NCI-H510A (cell line): ENCODE results near the gene MYO3A.

Experiments used
- DNase-seq: peaks from one replicate; lab custom pipeline; 2025; lab: John Stamatoyannopoulos, UW

Gene MYO3A

DNA sequence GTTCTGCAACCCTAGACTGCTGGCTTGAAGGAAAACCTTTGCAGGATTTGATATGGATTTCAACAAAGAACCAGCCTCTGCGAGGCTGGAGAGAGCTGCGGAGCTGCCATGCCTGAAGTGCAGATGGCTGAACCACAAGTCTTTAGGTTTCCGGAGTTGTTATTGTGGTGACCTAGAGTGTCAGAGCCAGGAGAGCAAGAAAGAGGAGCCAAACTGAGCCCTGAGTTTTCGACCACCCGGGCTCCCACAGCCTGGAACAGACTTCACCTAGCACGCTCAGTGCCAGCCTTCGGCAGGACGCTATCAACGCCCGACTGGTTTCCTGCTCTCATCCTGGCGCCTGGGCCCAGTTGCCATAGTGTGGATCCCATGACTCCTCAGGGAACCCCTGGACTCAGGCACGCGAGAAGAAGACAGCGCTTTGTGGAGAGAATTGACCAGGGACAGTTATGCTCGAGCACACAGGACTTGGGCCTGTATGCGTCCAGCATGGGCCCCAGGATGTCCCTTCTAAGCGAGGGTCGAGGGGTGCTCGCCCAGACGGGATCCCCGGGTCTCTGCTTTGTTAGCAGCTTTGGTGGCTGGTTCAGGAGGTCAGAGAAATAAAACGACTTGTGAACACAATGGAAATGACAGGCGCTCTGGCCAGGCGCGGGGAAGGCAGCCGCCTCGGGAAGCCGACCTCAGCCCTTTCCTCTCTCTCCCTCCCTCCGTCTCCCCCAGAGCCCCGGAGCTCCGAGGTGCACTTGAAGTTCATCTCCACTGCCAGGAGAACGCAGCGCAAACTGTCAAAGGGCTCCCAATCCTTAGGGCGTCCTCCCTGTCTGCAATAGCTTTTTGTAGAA is 280.7 kb downstream of the MYO3A start:
- DNase-seq = no peak

DNA sequence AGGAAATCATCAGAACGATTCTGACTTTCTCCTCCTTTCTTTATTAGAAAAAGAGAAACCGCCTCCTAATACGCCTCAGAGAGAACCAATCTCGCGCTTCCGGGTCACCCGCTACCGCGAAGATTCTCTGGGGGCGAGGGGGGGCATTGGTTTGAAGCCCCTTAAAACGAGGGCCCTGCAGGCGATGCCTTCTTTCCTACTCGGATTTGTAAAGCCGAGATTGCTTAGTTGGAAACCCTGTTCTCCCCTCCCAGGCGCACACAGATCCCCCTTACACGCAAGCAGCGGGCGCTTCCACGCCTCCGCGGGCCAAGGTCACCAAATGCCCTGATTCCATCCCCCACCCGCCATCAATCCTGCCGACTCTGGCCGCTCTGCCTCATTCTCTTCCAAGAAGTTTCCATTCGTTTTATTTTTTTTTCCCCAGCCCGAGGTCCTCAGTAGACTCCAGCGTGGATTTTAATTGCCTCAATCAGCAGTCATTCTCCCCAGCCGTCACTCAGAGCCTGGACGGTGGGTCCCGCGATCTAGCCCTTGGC is 281.4 kb downstream of the MYO3A start:
- DNase-seq = no peak

DNA sequence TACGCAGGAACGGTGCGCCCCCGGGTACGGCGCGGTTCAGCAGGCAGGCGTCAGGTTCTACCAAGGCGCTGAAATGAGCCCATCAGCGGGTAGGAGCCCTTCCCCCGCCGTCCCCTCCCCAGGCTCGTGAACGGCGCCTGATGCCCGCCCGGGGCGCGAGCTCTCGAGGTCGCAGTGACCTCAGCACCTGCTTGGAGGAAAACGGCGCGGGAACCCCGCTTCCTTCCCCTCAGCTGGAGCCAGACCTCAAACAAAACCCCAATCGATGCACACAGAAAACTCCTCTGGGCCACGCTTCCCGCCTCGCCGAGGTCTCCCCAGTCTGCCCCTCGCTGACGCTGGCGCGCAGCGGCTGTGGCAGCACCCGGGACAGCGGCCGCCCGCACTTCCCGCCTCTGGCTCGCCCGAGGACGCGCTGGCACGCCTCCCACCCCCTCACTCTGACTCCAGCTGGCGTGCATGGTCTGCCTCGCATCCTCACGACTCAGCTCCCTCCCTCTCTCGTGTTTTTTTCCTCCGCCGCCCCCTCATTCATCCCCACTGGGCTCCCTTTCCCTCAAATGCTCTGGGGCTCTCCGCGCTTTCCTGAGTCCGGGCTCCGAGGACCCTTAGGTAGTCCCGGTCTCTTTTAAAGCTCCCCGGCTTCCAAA is 282.0 kb downstream of the MYO3A start:
- DNase-seq = no peak

DNA sequence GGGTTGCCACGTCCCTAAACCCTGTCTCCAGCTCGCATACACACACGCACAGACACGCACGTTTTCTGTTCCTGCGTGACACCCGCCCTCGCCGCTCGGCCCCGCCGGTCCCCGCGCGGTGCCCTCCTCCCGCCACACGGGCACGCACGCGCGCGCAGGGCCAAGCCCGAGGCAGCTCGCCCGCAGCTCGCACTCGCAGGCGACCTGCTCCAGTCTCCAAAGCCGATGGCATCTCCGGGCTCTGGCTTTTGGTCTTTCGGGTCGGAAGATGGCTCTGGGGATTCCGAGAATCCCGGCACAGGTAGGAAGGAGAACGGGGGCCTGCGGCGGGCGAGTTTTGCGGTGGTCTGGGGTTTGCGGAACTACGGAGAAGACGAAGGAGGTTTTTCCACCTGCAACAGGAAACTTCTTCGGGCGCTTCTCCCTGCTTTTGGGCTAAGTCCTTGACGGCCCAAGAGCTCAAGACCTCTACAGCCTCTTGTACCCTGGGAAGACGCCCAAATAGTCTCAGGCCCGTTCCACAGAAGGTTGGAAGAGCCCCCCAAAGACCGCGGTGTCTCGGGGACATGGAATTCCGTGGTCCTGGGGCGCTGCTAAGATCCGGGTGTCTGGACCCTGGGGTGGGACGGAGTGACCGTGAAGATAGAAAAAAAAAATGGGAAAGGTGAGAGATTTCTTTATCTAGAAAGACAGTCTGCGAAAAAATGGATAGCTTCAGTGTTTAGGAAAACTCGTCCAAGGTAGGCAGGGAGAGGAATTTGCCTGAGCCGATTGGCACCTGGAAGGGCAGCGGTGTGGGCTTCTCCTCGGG is 282.8 kb downstream of the MYO3A start, which contains the start of gene GAD2:
Gene GAD2, plus strand, starts transcription at position 190 of the 811 bp plus-strand sequence. Its CDS starts 36 bp downstream, at position 226.
- no peak for DNase-seq

DNA sequence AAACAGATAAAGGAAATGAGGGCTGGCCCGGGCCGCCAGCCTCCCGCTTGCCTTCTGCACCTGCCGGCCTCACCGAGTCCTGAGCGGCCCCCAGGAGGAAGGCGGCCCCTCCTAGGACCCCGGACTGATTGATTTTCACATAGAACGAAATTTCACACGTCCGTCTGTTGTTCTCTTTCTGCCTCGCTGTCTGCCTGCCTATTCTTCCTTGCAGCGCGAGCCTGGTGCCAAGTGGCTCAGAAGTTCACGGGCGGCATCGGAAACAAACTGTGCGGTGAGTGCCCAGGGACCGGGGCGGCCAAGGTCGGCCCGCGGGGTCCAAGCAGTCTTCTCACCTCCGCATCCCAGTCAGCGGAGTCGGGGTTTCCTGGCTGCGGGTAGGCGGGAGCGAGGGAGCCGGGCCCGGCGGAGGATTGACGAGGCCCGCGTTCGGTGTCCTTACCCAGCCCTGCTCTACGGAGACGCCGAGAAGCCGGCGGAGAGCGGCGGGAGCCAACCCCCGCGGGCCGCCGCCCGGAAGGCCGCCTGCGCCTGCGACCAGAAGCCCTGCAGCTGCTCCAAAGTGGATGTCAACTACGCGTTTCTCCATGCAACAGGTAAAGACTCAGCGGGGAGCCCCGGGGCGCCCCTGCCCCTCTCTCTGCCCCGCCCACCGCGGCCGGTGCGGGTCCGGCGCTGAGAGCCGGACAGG is 283.5 kb downstream of the MYO3A start:
- no peak for DNase-seq

DNA sequence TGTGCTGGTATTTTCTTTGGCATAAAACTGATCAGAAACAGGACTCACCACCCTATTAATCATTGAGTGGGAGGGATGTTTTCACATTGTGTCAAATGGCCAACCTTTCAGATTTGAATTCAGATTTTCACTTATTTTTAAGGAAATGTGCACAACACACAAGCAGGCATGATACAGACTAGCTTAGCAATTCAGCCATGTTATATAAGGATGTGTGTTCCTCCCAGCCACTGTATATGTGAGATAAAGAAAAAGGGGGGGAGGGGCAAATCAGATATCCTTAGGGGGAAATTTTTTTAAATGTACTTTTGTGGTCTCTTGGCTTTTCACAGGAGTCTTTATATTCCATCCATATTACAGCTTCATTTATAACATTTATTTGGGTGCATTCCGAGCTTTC is 285.6 kb downstream of the MYO3A start:
- DNase-seq = no peak

DNA sequence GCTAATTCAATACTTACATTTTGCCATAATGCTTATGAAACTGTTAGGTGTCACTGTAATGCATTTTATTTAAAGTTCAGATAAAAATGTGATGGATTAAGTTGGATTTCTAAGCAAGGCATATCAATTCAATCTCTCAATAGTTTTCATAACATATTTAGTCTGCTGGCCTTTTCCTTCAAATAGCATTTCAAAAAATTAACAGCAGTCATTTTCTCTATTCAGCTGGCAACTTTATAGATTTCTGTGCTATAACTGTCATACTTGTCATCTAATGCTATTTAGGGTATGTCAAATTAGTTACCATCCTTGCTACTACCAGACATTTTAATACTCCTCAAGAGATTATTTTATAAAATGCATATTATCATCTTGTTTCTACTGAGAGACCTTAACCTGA is 286.9 kb downstream of the MYO3A start:
- no peak for DNase-seq

DNA sequence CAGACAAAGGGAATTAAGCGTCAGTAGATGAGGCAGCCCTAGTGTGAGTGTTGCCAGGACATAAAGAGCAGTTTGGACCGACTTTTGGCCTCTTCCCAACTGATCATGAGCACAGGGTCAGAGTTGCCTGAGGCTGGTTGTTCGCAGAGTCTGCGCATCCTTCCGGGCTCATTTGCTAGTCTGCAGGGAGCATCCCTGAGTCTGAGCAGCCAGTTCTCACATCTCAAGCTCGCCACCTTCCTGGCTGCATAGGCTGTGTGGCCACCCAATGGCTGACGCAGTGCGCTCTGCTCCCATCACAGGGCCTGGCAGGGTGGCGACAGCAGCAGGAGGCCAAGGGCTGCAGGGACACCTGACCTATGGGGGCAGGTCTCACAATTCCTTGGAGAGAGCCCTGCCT is 287.5 kb downstream of the MYO3A start:
- DNase-seq = no peak

DNA sequence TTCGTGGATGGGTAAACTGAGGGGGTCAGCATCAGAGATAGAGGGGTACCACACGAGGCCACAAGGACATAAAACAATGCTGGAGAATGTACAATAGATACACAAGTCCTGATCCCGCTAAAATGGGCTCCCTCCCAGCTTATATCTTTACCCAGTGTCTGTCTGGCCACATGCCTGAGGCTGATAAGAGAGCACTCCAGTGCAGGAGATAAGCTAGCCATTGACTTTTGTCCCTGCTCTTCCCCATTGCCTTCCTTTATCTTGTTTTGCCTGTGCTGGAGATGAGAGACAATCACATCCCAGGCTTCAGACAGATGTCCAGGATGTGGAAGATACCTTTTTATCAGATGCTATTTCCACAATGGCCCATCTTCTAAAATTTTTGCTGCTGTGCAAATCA is 288.5 kb downstream of the MYO3A start:
- no peak for DNase-seq

DNA sequence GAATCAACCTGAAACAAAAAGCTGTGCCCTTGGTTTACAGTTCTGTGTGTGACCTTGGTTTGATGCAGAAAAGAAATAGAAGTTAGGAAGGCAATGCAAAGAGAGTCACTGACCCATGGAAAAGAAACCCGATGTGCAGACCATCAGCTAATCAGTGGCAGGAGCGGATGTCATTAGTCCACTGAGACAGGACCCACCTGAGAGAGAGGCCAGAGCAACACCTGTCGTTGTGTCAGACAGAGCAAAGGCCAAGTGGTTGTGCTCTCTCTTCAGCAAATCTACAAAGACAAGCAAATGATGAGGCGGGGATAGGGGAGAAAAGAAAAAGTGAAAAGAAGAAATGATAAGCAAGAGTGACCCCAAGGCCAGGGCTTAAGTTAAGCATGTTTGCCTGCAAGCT is 291.3 kb downstream of the MYO3A start:
- DNase-seq = no peak

DNA sequence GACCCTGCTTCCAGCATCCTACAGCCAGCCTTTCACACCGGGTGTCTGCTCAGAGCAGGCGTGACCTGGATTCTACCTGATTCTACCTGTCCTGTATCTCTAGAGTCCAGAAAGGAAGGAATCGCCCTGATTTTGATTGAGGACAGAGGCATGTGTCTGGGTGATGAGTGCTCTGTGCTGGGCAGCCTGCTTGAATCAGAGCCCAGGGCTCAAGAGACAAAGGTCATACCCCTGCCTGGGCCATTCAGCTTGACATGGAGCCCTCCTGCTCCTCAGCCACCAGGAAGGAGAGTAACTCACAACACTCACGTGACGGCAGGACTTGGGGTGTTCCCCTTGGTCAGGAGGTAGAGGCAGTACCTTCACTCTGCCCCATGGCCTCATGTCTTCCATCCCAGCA is 293.8 kb downstream of the MYO3A start:
- no peak for DNase-seq

DNA sequence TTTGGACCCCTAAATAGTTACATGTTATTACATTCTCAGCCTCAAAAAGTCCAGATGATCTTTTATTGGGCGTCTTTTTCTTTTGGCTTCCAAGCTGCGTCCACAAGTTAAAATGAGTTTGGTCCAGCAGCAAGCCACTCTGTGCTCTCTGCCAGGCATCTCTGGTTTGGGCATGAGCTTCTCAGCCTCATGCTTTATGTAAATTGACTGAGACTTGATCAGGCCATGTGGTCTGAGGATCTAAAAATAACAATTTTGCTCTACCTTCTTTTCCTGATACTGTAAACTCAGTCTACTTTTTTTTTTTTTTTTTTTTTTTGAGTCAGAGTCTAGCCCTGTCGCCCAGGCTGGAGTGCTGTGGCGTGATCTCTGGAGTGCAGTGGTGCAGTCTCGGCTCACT is 298.1 kb downstream of the MYO3A start:
- DNase-seq = no peak

DNA sequence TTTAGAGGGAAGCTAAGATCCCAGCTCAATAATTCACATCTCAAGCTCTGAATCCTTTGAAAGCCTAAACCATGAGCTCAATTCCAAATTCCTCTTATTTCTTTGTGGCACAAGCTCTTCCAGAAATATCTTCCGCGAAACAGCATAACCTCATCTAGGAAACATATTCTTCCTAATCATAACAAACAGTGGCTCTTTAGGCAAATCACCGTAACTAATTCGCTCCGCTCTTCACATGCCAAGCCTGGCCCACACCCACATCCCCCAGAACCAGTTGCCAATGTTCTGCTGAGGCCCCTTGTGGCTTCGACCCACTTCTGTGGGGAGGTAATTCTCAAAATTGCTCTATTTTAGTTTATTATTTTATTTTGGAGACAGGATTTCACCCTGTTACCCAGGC is 301.7 kb downstream of the MYO3A start:
- DNase-seq = no peak

DNA sequence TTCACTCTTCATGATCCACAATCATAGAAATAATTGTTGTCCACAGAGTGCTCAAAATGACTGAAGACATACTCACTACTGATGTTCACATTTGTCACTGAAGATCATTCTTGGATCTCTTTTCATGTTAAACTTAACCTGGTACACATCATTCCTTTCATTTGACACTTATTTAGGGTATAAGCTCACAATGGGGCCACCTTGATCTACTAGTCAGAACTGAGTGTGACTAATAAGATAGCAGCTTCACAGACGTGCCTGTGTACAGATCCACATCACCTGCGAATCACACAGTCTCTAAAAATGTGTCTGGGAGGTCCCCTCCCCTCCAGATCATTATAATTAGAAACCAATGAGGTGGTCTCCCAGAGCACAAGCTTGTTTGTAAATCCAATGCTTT is 304.3 kb downstream of the MYO3A start:
- DNase-seq = no peak

DNA sequence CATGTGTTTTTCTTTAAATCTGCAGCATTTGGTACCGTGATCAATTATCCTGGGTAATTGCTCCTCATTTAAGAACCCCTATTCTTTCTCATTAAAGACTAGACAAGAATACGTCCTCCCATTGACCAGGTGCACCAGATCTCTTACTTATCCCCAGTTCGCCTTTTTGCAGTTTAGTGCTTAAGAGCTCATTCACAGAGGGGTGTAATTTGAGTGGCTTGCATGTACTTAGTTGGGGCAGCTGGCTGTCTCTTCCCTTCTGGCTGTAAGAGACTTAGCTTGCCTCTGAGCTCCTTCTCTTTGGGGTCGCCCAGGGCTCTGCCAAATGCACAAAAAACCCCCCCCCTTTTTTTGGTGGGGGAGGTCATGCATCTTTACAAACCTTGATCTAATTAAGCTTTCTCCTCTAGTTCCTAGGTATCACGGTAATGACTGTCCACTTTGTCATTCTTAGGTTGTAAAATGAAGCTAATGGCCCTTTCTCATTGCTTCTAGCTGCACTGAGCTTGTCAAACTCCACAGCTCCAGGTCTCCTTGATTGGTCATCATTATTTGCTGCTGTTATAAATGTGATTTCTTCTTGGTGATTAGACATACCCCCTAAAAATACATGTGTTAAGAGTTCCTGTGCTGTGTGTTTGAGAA is 308.8 kb downstream of the MYO3A start:
- no peak for DNase-seq

DNA sequence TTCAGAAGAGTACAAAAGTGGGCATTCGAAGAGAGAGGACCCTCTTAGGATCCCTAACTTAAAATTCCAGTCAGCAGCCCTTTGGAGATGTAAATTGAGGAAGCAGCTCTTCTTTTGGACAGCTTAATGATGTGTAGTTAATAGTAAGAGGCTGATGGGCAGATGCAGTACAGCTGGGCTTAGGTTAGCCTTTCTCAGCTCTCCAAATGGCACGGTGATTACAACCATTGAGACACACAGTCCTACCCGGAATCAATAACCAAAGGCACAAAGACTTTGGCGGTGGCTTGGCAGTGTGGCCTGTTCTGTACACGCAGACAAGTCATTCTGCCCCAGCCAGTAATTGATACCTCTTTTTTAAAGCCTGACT is 309.3 kb downstream of the MYO3A start:
- no peak for DNase-seq

DNA sequence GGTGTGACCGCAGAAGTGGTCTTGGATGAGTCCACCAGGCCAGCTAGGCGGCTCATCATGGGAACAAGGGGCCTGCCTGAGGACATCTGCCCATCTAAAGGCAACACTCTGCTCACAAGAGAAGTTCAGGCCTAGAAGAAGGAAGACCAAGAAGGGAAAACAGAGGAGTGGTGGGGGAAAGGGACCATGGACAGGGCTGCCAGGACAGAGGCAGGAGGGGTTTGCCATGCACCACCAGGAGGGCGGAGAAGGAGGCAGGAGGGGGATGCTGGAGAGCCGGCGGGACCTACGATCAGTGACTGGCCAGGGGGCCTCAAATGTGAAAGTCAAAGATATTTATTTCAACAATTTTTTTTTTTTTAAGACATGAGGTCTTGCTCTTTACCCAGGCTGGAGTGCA is 315.7 kb downstream of the MYO3A start:
- DNase-seq = no peak

DNA sequence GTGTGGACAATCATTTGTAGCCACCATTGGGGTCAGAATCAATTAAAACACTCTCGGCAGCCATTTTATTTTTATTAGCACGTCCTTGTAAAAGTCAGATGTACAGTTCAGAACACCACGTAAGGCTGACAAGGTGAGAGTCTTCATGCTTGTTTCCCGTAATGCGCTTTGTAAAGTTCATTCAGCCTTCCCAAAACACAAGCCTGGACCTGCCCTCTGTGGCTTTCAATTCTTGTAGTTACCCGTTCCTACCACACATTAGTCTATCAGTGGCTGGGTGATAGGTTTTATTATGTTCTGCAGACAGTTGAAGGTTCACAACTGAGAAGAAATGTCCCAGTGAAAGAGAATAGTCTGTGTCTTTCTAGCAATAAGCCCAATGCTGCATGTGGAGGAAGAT is 317.9 kb downstream of the MYO3A start:
- no peak for DNase-seq

DNA sequence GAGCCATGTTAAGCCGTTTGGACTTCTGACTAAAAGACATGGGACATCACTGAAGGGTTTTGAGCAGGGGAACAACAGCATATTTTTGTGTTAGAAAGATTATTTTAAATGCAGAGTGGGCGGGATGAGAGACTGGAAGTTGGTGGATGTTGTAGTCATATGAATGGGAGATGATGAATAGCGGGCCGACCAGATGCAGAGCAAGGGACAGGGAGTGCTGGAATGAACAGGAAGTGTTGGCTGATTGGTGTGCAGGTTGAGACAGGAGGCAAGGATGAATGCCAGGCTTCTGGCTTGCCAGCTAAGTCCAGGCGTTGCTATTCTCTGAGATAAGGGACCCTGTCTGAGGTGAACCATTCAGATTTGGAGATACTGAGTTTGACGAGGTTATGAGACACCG is 320.6 kb downstream of the MYO3A start:
- DNase-seq = no peak

DNA sequence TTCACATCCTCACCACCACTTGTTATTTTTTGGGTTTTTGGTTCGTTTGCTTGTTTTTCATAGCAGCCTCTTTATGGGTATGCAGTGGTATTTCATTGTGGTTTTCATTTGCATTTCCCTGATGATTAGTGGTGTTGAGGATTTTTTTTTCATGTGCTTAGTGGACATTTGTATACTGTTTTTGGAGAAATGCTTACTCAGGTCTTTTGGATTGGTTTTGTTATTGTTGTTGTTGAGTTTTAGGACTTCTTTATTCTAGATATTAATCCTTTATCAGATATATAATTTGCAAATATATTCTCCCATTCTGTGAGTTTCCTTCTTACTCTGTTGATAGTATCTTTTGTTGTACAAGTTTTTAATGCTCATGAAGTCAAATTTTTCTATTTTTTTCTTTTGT is 325.3 kb downstream of the MYO3A start:
- DNase-seq = no peak
